GM18873 (cell line): Measurements from ENCODE around the gene NFKBIZ.
"Not testable (repeated sequence)": the region's sequence is repeated elsewhere in the genome, so short reads cannot be mapped to it uniquely, and the experiment has no call there.

Experiments
- ATAC-seq: cut with Tn5 transposase; IDR thresholded peaks from one replicate; pipeline ENCODE4 v1.9.1; 2021; ENCODE audit warnings: mild to moderate bottlenecking, moderate library complexity, moderate number of reproducible peaks; ENCODE audit not compliant: unreplicated experiment, low FRiP score

Gene NFKBIZ

DNA sequence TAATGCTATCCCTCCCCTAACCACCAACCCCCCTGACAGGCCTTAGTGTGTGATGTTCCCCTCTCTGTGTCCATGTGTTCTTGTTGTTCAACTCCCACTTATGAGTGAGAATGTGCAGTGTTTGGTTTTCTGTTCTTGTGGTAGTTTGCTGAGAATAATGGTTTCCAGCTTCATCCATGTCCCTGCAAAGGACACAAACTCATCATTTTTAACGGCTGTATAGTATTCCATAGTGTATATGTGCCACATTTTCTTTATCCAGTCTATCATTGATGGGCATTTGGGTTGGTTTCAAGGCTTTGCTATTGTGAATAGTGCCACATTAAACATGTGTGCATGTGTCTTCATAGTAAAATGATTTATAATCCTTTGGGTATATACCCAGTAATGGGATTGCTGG, 56.3 kb downstream of the NFKBIZ start:
- not testable (repeated sequence) for ATAC-seq
